ENCODE measurements around the gene GMPPB. TPM values are rescaled to one million over a fixed set of nuclear protein-coding genes. Genes with fewer than 3 reads are reported as not detected.

Gene GMPPB
- total RNA-seq, 4 donors from 2014 or later: 15.6 to 31.7 (median 27.3) TPM

- no peak for TF ChIP-seq CTCF (IDR thresholded peaks at IDR 0.05)
- ATAC-seq (ENCODE audit: low FRiP score) (no peak), DNase-seq (ENCODE audit: low spot score) (no peak)
These were observed 5.5 kb downstream of the GMPPB start for GRCh38 chr3:49717959-49718857.

- no peak for DNase-seq (ENCODE audit: low spot score)
- no peak for TF ChIP-seq CTCF (IDR thresholded peaks at IDR 0.05)
- no peak for ATAC-seq (ENCODE audit: low FRiP score)
These were observed 6.4 kb downstream of the GMPPB start for GRCh38 chr3:49717211-49717958.

- no peak for DNase-seq (ENCODE audit: low spot score)
- no peak for TF ChIP-seq CTCF (IDR thresholded peaks at IDR 0.05)
- ATAC-seq (ENCODE audit: low FRiP score): no peak
These were observed 7.0 kb downstream of the GMPPB start for GRCh38 chr3:49716691-49717210.

- no peak for TF ChIP-seq CTCF (IDR thresholded peaks at IDR 0.05)
- ATAC-seq (ENCODE audit: low FRiP score) (no peak), DNase-seq (ENCODE audit: low spot score) (no peak)
These were observed 7.6 kb downstream of the GMPPB start for GRCh38 chr3:49716169-49716568.

GRCh38 chr3:49715611-49716121, 8.1 kb downstream of the GMPPB start:
- no peak for TF ChIP-seq CTCF (IDR thresholded peaks at IDR 0.05)
- DNase-seq (ENCODE audit: low spot score) (no peak), ATAC-seq (ENCODE audit: low FRiP score) (no peak)

GRCh38 chr3:49714728-49715550, 8.8 kb downstream of the GMPPB start:
- DNase-seq (ENCODE audit: low spot score) (no peak), ATAC-seq (ENCODE audit: low FRiP score) (no peak)
- TF ChIP-seq CTCF (IDR thresholded peaks at IDR 0.05): no peak
